OCI-LY7 (cell line): Measurements from ENCODE around the gene GNPTG. TPM values are rescaled to one million over a fixed set of nuclear protein-coding genes. Genes with fewer than 3 reads are reported as not detected.

ENCODE experiments used
- BruUV-seq: library from RNA; stranded (reverse); fragments of 400-500 nt; replicated peaks from 2 replicates; lab custom pipeline; 2021; lab: Mats Ljungman, UMichigan
- CTCF ChIA-PET: fragments of 300-600 bp; sonication (Branson Sonifier 250); formaldehyde crosslinking; loops from one replicate; lab custom pipeline; 2022; ENCODE audit warnings: antibody characterized with exemption; ENCODE audit not compliant: unreplicated experiment; lab: Charles Lee
- POLR2A ChIA-PET: fragments of 300-600 bp; sonication (Branson Sonifier 250); formaldehyde crosslinking; loops from one replicate; lab custom pipeline; 2022; ENCODE audit warnings: antibody characterized with exemption; lab: Charles Lee
- DNase-seq: peaks from one replicate; pipeline ENCODE4 v3.0.0-alpha.2; 2015; ENCODE audit warnings: low spot score
- H2AFZ ChIP-seq: fragments of 200-600 bp; sonication (generic), shearing (Covaris generic); 2 replicates; pipeline ENCODE4 v1.6.1; 2014; ENCODE audit warnings: mild to moderate bottlenecking, antibody characterized with exemption, low read length, moderate library complexity
- H3K27ac ChIP-seq: fragments of 200-600 bp; sonication (generic); 2 replicates; pipeline ENCODE4 v1.5.1; 2014; ENCODE audit warnings: mixed run types, low read depth, mild to moderate bottlenecking, moderate library complexity, low read length, inconsistent platforms; ENCODE audit not compliant: poor library complexity, severe bottlenecking
- H3K36me3 ChIP-seq: fragments of 200-600 bp; sonication (generic); 2 replicates; pipeline ENCODE4 v1.6.1; 2014; ENCODE audit warnings: mild to moderate bottlenecking, antibody characterized with exemption, low read length, moderate library complexity, mixed read lengths; ENCODE audit not compliant: insufficient read depth
- H3K4me1 ChIP-seq: fragments of 200-600 bp; sonication (generic); 2 replicates; pipeline ENCODE4 v1.5.1; 2014; ENCODE audit warnings: mild to moderate bottlenecking, low read length; ENCODE audit not compliant: insufficient read depth, poor library complexity, severe bottlenecking
- H3K4me2 ChIP-seq: fragments of 200-600 bp; sonication (generic); 2 replicates; pipeline ENCODE4 v1.6.1; 2014; ENCODE audit warnings: mild to moderate bottlenecking, low read length
- H3K4me3 ChIP-seq: fragments of 200-600 bp; sonication (generic); 2 replicates; pipeline ENCODE4 v1.5.1; 2014; ENCODE audit warnings: mild to moderate bottlenecking, low read depth, low read length; ENCODE audit not compliant: poor library complexity, severe bottlenecking
- H3K79me2 ChIP-seq: fragments of 200-600 bp; sonication (generic); 2 replicates; pipeline ENCODE4 v1.6.1; 2016; ENCODE audit warnings: low read depth, mild to moderate bottlenecking, low read length, moderate library complexity, mixed read lengths; ENCODE audit not compliant: insufficient read depth
- H3K9me2 ChIP-seq: fragments of 200-600 bp; sonication (generic); 2 replicates; pipeline ENCODE4 v1.6.1; 2016; ENCODE audit warnings: mild to moderate bottlenecking, low read length, mixed read lengths; ENCODE audit not compliant: insufficient read depth
- H3K9me3 ChIP-seq: fragments of 200-600 bp; sonication (generic); 2 replicates; pipeline ENCODE4 v1.6.1; 2014; ENCODE audit warnings: mild to moderate bottlenecking, mixed run types, low read length, mixed read lengths
- H4K20me1 ChIP-seq: fragments of 200-600 bp; sonication (generic); 2 replicates; pipeline ENCODE4 v1.6.1; 2014; ENCODE audit warnings: mild to moderate bottlenecking, antibody characterized with exemption, low read length, moderate library complexity, mixed read lengths; ENCODE audit not compliant: insufficient read depth
- EZH2phosphoT487 ChIP-seq: fragments of 200-600 bp; sonication (generic); IDR thresholded peaks from 2 replicates; pipeline ENCODE4 v1.6.1; 2018; ENCODE audit warnings: low read depth, borderline replicate concordance, mild to moderate bottlenecking, mixed run types, antibody characterized with exemption, low read length, moderate library complexity, mixed read lengths
- intact Hi-C: fragments of 100-400 bp; cut with micrococcal nuclease; formaldehyde crosslinking; loops from one replicate; pipeline ENCODE4 v1.10.0; 2022; ENCODE audit not compliant: unreplicated experiment
- total RNA-seq, 2 experiments: library from RNA; depleted of rRNA in 1 of 2; stranded (reverse); fragments of >200 nt in 1 of 2; shearing (Covaris generic) in 1 of 2; gene quantifications; 2 replicates each; pipeline ENCODE4 v1.2.3, GENCODE V29; 2014 to 2022
- TF ChIP-seq, protein P1 (sequence below): fragments of 200-600 bp; sonication (generic); conservative IDR thresholded peaks from 2 replicates; pipeline ENCODE4 v1.5.1; 2014; ENCODE audit warnings: mild to moderate bottlenecking, antibody characterized with exemption, low read length, moderate library complexity, mixed read lengths

GNPTG gene
- total RNA-seq, 2 experiments from 2014 or later: 21.3 to 24.1 TPM

DNA sequence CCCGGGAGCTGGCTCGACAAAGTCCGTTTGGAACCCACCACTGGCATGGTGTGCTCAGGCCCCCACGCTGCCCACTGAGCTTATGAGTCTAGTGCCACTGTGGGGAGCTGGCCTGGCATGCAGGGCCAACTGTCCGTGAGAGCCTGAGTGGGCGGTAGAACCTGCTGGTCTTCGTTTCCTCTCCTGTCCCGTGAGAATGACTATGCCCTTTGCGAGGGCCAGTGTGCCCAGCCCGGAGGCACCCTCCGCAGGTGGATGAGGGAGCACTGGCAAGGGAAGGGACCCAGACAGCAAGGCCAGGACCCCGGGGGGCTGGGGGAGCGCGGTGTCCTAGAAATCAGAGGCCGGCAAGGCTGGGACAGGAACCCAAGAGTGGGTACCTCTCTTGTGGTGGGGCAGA, 15.1 kb upstream of the GNPTG start:
- H4K20me1 ChIP-seq: no peaks in the 10 kb centered on the region
- ChIA-PET CTCF (no interaction called here), POLR2A (no interaction called here)
- H3K4me1 ChIP-seq: peaks cover 24% of the 10 kb centered on the region
- no peak overlapping the region for H3K4me3 ChIP-seq
- no peak overlapping the region for H2AFZ ChIP-seq
- TF ChIP-seq, protein P1, sequence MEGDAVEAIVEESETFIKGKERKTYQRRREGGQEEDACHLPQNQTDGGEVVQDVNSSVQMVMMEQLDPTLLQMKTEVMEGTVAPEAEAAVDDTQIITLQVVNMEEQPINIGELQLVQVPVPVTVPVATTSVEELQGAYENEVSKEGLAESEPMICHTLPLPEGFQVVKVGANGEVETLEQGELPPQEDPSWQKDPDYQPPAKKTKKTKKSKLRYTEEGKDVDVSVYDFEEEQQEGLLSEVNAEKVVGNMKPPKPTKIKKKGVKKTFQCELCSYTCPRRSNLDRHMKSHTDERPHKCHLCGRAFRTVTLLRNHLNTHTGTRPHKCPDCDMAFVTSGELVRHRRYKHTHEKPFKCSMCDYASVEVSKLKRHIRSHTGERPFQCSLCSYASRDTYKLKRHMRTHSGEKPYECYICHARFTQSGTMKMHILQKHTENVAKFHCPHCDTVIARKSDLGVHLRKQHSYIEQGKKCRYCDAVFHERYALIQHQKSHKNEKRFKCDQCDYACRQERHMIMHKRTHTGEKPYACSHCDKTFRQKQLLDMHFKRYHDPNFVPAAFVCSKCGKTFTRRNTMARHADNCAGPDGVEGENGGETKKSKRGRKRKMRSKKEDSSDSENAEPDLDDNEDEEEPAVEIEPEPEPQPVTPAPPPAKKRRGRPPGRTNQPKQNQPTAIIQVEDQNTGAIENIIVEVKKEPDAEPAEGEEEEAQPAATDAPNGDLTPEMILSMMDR: no peak
- TF ChIP-seq EZH2phosphoT487: no peak
- H3K27ac ChIP-seq: no peak overlapping the region
- H3K4me2 ChIP-seq: no peak overlapping the region
- intact Hi-C loops: no loop called here
- DNase-seq: no peak
- no peaks in the 10 kb centered on the region for H3K9me2 ChIP-seq
- no peaks in the 10 kb centered on the region for H3K9me3 ChIP-seq
- H3K79me2 ChIP-seq: no peaks in the 10 kb centered on the region
- BruUV-seq: no TSS peak
- no peaks in the 10 kb centered on the region for H3K36me3 ChIP-seq

DNA sequence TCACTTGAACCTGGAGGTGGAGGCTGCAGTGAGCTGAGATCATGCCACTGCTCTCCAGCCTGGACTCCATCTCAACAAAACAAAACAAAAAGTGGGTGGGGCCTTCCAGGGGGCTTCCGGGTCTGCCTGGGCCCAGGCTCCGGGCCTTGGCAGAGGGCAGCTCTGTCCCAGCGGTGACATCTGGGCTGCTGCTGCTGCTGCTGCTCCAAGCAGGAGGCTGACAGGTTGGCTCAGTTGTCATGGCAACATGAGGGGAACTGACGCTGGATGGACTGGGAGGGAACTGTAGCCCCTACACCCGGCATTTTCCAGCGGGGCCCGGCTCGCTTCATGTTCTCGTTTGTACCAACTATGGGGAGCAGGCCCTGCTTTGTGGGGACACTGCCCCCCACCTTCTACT, 14.2 kb upstream of the GNPTG start:
- no peaks in the 10 kb centered on the region for H3K79me2 ChIP-seq
- H3K4me3 ChIP-seq: no peak overlapping the region
- no peaks in the 10 kb centered on the region for H4K20me1 ChIP-seq
- H3K4me1 ChIP-seq: peaks cover 24% of the 10 kb centered on the region
- H3K9me2 ChIP-seq: no peaks in the 10 kb centered on the region
- intact Hi-C loops: no loop called here
- DNase-seq: no peak
- no peak overlapping the region for H3K27ac ChIP-seq
- H3K4me2 ChIP-seq: no peak overlapping the region
- no peaks in the 10 kb centered on the region for H3K36me3 ChIP-seq
- POLR2A ChIA-PET: interaction anchor here (0.5 kb wide), 1 partner anchor 675 kb away, joined by 4 read pairs; no protein-coding TSS in a partner anchor
- H2AFZ ChIP-seq: no peak overlapping the region
- TF ChIP-seq, protein P1: no peak
- TF ChIP-seq EZH2phosphoT487: no peak
- CTCF ChIA-PET: interaction anchor here (0.7 kb wide), 1 partner anchor 647 kb away, joined by 3 read pairs; no protein-coding TSS in a partner anchor
- BruUV-seq: no TSS peak
- H3K9me3 ChIP-seq: no peaks in the 10 kb centered on the region

- Histone ChIP-seq H4K20me1 (no peaks in the 10 kb centered on the region), H3K79me2 (no peaks in the 10 kb centered on the region), H3K36me3 (no peaks in the 10 kb centered on the region), H3K9me3 (no peaks in the 10 kb centered on the region), H3K4me3 (no peak overlapping the region), H3K4me2 (no peak overlapping the region), H3K27ac (no peak overlapping the region), H3K4me1 (peaks cover 20% of the 10 kb centered on the region), H2AFZ (no peak overlapping the region), H3K9me2 (no peaks in the 10 kb centered on the region)
- ChIA-PET CTCF (no interaction called here), POLR2A (no interaction called here)
- intact Hi-C loops: no loop called here
- DNase-seq: peak; percentile 54
- TF ChIP-seq, protein P1: peak; percentile 63
- no peak for TF ChIP-seq EZH2phosphoT487
- BruUV-seq: no TSS peak
These were observed 13.5 kb upstream of the GNPTG start for GRCh38 chr16:1338119-1338730.
